ENCODE measurements around the gene NUP35.

DNA sequence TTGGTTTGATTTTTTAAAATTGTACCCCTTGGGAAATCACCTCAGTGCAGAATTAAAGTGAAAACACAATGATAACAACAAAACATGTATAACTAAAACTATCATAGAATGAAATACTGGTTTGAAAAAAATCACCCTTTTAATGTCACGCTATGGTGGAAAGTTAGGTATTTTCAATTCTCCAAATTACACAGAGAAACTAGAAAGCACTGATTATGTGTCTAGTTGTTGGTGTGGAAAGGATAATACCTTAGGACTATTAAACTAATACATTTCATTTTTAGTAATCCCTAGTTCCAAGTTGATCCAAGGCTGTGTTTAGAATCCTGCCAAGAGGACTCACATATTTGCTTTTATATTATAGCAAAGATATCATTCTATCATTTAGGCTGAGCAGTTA is 71.2 kb downstream of the NUP35 start:
- TF ChIP-seq CEBPB (IDR thresholded peaks at IDR 0.05) (no peak), KDM1A (IDR thresholded peaks at IDR 0.05; ENCODE audit: low read depth) (no peak), JUN (IDR thresholded peaks at IDR 0.05) (no peak), POLR2A (IDR thresholded peaks at IDR 0.05; ENCODE audit: low read length) (no peak), MYC (IDR thresholded peaks at IDR 0.05; ENCODE audit: borderline replicate concordance, low read length) (no peak), RFX5 (IDR thresholded peaks at IDR 0.05) (no peak), MAFK (IDR thresholded peaks at IDR 0.05; ENCODE audit: partially characterized antibody) (no peak)
- TF ChIP-seq, protein P1, sequence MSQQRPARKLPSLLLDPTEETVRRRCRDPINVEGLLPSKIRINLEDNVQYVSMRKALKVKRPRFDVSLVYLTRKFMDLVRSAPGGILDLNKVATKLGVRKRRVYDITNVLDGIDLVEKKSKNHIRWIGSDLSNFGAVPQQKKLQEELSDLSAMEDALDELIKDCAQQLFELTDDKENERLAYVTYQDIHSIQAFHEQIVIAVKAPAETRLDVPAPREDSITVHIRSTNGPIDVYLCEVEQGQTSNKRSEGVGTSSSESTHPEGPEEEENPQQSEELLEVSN (IDR thresholded peaks at IDR 0.05; ENCODE audit: borderline replicate concordance, low read depth), result no peak
- TF ChIP-seq, protein P2, sequence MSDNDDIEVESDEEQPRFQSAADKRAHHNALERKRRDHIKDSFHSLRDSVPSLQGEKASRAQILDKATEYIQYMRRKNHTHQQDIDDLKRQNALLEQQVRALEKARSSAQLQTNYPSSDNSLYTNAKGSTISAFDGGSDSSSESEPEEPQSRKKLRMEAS (IDR thresholded peaks at IDR 0.05), result no peak
- TF ChIP-seq, protein P3, sequence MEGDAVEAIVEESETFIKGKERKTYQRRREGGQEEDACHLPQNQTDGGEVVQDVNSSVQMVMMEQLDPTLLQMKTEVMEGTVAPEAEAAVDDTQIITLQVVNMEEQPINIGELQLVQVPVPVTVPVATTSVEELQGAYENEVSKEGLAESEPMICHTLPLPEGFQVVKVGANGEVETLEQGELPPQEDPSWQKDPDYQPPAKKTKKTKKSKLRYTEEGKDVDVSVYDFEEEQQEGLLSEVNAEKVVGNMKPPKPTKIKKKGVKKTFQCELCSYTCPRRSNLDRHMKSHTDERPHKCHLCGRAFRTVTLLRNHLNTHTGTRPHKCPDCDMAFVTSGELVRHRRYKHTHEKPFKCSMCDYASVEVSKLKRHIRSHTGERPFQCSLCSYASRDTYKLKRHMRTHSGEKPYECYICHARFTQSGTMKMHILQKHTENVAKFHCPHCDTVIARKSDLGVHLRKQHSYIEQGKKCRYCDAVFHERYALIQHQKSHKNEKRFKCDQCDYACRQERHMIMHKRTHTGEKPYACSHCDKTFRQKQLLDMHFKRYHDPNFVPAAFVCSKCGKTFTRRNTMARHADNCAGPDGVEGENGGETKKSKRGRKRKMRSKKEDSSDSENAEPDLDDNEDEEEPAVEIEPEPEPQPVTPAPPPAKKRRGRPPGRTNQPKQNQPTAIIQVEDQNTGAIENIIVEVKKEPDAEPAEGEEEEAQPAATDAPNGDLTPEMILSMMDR (IDR thresholded peaks at IDR 0.05), result no peak

All from A549 (cell line).